Fibroblast of skin of left quadriceps (primary cell): ENCODE measurements around the gene PROP1.
"Not testable (repeated sequence)": the region's sequence is repeated elsewhere in the genome, so short reads cannot be mapped to it uniquely, and the experiment has no call there.

Source experiments
- DNase-seq, 2 experiments: peaks; one replicate each; pipeline ENCODE4 v3.0.0-alpha.2; 2013; ENCODE audit warnings: low read depth in 2 of 2

Gene PROP1

GRCh38 chr5:177982956-177983355, 13.1 kb downstream of the PROP1 start:
- no peak for DNase-seq

GRCh38 chr5:177982072-177982727, 13.8 kb downstream of the PROP1 start:
- no peak for DNase-seq

- DNase-seq = no peak
Measured at GRCh38 chr5:177981296-177982071, 14.6 kb downstream of the PROP1 start.

GRCh38 chr5:177980743-177981151, 15.3 kb downstream of the PROP1 start:
- no peak for DNase-seq

GRCh38 chr5:177977600-177977999, 18.4 kb downstream of the PROP1 start:
- DNase-seq = not testable (repeated sequence)

- peak; percentile 22 to 35 for DNase-seq
Measured at GRCh38 chr5:177973066-177973635, 22.9 kb downstream of the PROP1 start.

GRCh38 chr5:177972613-177973012, 23.4 kb downstream of the PROP1 start:
- peak in 1 of 2 experiments; percentile 8 for DNase-seq

GRCh38 chr5:177972014-177972413, 24.0 kb downstream of the PROP1 start:
- not testable (repeated sequence) for DNase-seq

- DNase-seq = no peak
Measured at GRCh38 chr5:177968661-177969211, 27.3 kb downstream of the PROP1 start.

GRCh38 chr5:177967221-177967887, 28.7 kb downstream of the PROP1 start:
- DNase-seq = no peak

GRCh38 chr5:177966839-177967166, 29.2 kb downstream of the PROP1 start:
- no peak for DNase-seq

- no peak for DNase-seq
Measured at GRCh38 chr5:177966009-177966838, 29.8 kb downstream of the PROP1 start.

- no peak for DNase-seq
Measured at GRCh38 chr5:177964471-177964870, 31.6 kb downstream of the PROP1 start.

- no peak for DNase-seq
Measured at GRCh38 chr5:177963966-177964365, 32.1 kb downstream of the PROP1 start.

- no peak for DNase-seq
Measured at GRCh38 chr5:177959315-177959714, 36.7 kb downstream of the PROP1 start.

- no peak for DNase-seq
Measured at GRCh38 chr5:177958696-177959095, 37.3 kb downstream of the PROP1 start.

- no peak for DNase-seq
Measured at GRCh38 chr5:177957241-177957640, 38.8 kb downstream of the PROP1 start.

- not testable (repeated sequence) for DNase-seq
Measured at GRCh38 chr5:177953101-177953500, 42.9 kb downstream of the PROP1 start.

- DNase-seq = not testable (repeated sequence)
Measured at GRCh38 chr5:177949656-177950055, 46.4 kb downstream of the PROP1 start.

GRCh38 chr5:177949065-177949464, 47.0 kb downstream of the PROP1 start:
- DNase-seq = not testable (repeated sequence)

GRCh38 chr5:177947912-177948311, 48.1 kb downstream of the PROP1 start:
- not testable (repeated sequence) for DNase-seq
